Type B pancreatic cell (in vitro differentiated cells): ENCODE results near the gene IMMP2L. TPM values are rescaled to one million over a fixed set of nuclear protein-coding genes. Genes with fewer than 3 reads are reported as not detected.

Experiments used
- DNase-seq: peaks from one replicate; pipeline ENCODE4 v3.0.0; 2021; ENCODE audit warnings: mixed read lengths; ENCODE audit not compliant: unreplicated experiment; ENCODE audit errors: extremely low spot score
- H3K27ac Mint-ChIP-seq: 2 replicates; pipeline ENCODE4 v1.8.0; 2021; ENCODE audit warnings: mild to moderate bottlenecking, mixed read lengths
- H3K27me3 Mint-ChIP-seq: 2 replicates; pipeline ENCODE4 v1.8.0; 2021; ENCODE audit warnings: mixed read lengths
- H3K36me3 Mint-ChIP-seq: 2 replicates; pipeline ENCODE4 v1.8.0; 2021; ENCODE audit warnings: mixed read lengths
- H3K4me1 Mint-ChIP-seq: one replicate; pipeline ENCODE4 v1.8.0; 2021; ENCODE audit warnings: mixed read lengths; ENCODE audit not compliant: unreplicated experiment
- H3K4me3 Mint-ChIP-seq: 2 replicates; pipeline ENCODE4 v1.8.0; 2021; ENCODE audit warnings: mild to moderate bottlenecking, mixed read lengths
- H3K9me3 Mint-ChIP-seq: 2 replicates; pipeline ENCODE4 v1.8.0; 2021; ENCODE audit warnings: mixed read lengths
- CTCF ChIP-seq: fragments of 200-600 bp; sonication (generic); conservative IDR thresholded peaks from 2 replicates; pipeline ENCODE4 v1.5.0; 2021; ENCODE audit warnings: antibody characterized with exemption, mild to moderate bottlenecking
- total RNA-seq: library from RNA; stranded (reverse); gene quantifications from 2 replicates; pipeline ENCODE4 v1.2.1, GENCODE V29; 2021; ENCODE audit warnings: low replicate concordance

IMMP2L gene
- total RNA-seq, 1 donor from 2014 or later: 23.0 TPM

GRCh38 chr7:110813986-110814385 is 748.3 kb downstream of the IMMP2L start:
- Mint-ChIP-seq H3K27me3 (no peaks in the 10 kb centered on the region), H3K4me1 (no peaks in the 10 kb centered on the region), H3K27ac (no peak overlapping the region), H3K9me3 (no peaks in the 10 kb centered on the region), H3K36me3 (no peaks in the 10 kb centered on the region), H3K4me3 (no peak overlapping the region)
- DNase-seq: no peak
- no peak for TF ChIP-seq CTCF

GRCh38 chr7:110809832-110810231 is 752.5 kb downstream of the IMMP2L start:
- H3K4me3 Mint-ChIP-seq: no peak overlapping the region
- H3K27me3 Mint-ChIP-seq: no peaks in the 10 kb centered on the region
- no peaks in the 10 kb centered on the region for H3K4me1 Mint-ChIP-seq
- no peaks in the 10 kb centered on the region for H3K9me3 Mint-ChIP-seq
- H3K36me3 Mint-ChIP-seq: no peaks in the 10 kb centered on the region
- no peak for DNase-seq
- no peak overlapping the region for H3K27ac Mint-ChIP-seq
- no peak for TF ChIP-seq CTCF

- H3K9me3 Mint-ChIP-seq: peaks cover 1% of the 10 kb centered on the region
- TF ChIP-seq CTCF: no peak
- H3K27me3 Mint-ChIP-seq: no peaks in the 10 kb centered on the region
- no peaks in the 10 kb centered on the region for H3K36me3 Mint-ChIP-seq
- DNase-seq: no peak
- no peak overlapping the region for H3K4me3 Mint-ChIP-seq
- H3K4me1 Mint-ChIP-seq: no peaks in the 10 kb centered on the region
- H3K27ac Mint-ChIP-seq: no peak overlapping the region
These were observed 753.9 kb downstream of the IMMP2L start for GRCh38 chr7:110808361-110808760.

- Mint-ChIP-seq H3K9me3 (peaks cover 9% of the 10 kb centered on the region), H3K27me3 (no peaks in the 10 kb centered on the region), H3K4me3 (no peak overlapping the region), H3K36me3 (no peaks in the 10 kb centered on the region), H3K4me1 (no peaks in the 10 kb centered on the region), H3K27ac (no peak overlapping the region)
- DNase-seq: no peak
- no peak for TF ChIP-seq CTCF
These were observed 757.8 kb downstream of the IMMP2L start for GRCh38 chr7:110804501-110804900.

GRCh38 chr7:110803602-110804143 is 758.6 kb downstream of the IMMP2L start:
- peaks cover 9% of the 10 kb centered on the region for H3K9me3 Mint-ChIP-seq
- H3K27me3 Mint-ChIP-seq: no peaks in the 10 kb centered on the region
- no peak for TF ChIP-seq CTCF
- H3K4me3 Mint-ChIP-seq: no peak overlapping the region
- H3K36me3 Mint-ChIP-seq: no peaks in the 10 kb centered on the region
- no peak overlapping the region for H3K27ac Mint-ChIP-seq
- DNase-seq: no peak
- H3K4me1 Mint-ChIP-seq: no peaks in the 10 kb centered on the region

GRCh38 chr7:110801502-110801901 is 760.8 kb downstream of the IMMP2L start:
- Mint-ChIP-seq H3K27me3 (no peaks in the 10 kb centered on the region), H3K4me1 (no peaks in the 10 kb centered on the region), H3K4me3 (no peak overlapping the region), H3K36me3 (no peaks in the 10 kb centered on the region), H3K9me3 (peaks cover 9% of the 10 kb centered on the region), H3K27ac (no peak overlapping the region)
- DNase-seq: no peak
- no peak for TF ChIP-seq CTCF
